ENCODE results near the gene KIAA0825.

The KIAA0825 gene

DNA sequence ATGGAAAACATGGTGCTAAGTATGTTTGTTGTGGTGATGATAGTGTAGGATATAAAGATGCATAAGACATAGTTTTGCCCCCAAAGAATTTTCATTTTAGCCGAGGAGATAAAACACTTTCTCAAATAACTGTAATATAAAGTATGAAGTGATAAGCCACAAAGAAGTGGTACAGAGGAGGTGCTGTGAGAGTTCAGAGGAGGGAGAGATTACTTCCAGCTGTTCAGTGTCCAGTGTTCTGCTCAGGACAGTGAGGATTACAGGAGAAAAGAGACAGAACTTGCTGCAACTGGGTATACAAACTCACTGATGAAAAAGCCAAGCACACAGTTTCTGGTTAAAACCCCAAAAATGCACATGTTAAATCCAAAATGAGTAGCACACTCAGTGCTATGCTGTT, 309.3 kb downstream of the KIAA0825 start:
- no peak for DNase-seq

- no peak for DNase-seq
Observed at GRCh38 chr5:94308442-94308841, 310.0 kb downstream of the KIAA0825 start.

DNA sequence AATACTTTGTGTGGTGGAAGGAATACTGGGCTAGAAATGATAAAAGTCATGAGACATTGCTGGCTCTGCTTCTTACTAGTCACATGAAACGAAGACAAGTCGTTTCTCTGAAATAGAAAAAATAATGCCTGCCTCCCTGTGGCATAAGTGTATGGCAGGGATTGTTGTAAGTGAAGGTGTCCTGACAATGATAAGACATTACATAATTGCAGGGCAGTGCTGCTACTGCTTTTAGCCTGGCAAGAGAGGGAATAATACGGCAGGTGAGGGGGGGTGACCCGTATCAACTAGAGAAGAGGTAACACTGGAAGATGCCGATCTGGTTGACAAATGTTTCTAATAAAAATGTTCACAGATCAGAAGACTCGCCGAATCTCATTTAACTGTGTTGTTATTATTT, 314.3 kb downstream of the KIAA0825 start:
- DNase-seq: no peak

- DNase-seq: no peak
Observed at GRCh38 chr5:94288937-94289336, 329.5 kb downstream of the KIAA0825 start.

GRCh38 chr5:94285984-94286383, 332.4 kb downstream of the KIAA0825 start:
- no peak for DNase-seq

GRCh38 chr5:94283093-94283492, 335.3 kb downstream of the KIAA0825 start:
- no peak for DNase-seq

DNA sequence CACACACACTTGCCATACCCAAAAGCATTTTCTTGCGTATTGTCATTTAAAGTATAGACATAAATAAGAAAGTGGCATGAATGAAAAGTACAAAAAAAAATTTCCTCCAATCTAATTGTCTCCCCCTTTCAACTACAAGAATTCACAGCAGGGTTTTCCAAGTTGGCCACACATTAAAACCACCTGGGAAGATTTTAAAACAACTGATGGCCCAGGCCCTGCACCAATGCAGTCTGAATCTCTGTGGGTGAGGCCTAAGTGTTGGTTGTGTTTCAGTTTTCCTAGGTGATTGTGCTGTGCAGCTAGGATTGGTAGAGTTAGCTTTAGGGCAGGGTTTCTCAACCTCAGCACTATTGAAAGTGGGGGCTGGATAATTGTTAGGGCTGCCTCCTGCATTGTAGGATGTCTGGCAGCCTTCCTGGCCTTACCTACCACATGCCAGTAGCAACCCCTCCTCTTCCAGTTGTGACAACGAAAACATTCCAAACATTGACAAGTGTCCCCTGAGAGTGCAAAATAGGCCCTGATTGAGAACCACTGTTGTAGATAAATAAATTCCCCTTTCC, 337.1 kb downstream of the KIAA0825 start:
- DNase-seq: no peak

GRCh38 chr5:94276751-94277150, 341.7 kb downstream of the KIAA0825 start:
- DNase-seq: no peak

DNA sequence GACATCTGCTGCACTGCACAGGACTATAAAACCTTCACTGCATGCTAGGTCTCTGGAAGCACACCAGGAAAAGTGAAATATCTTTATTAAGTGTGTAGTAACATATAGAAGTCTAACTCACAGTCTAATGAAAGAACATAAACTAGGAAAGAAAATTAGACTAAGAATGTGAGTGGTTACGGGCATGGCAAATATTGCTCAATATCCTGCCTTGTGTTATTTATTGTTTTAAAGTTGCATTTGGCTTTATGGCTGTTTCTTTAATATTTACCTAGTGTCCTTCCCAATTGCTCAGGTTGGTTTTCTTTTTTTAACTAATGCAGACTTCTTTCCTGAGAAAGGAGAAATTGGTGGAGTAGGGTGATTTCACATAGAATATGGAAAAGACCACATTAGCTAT, 342.4 kb downstream of the KIAA0825 start:
- DNase-seq: no peak

DNA sequence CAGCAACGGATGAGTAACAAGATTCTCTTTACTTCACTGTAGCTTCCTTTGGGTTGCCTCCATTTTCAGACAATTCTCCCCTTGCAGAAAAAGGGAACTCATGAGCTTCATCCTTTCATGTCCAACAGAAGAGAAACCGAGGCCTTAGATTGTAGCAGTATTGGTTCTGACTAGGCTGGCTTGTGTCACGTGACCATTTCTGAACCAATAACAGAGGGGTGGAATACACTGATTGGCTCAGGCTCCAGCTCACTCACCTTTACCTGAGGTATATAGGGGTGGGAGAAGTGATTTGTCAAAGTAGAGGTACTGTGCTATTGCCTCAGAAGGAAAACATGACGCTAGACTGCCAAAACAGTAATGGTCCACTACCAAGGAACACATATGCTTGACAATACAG, 343.7 kb downstream of the KIAA0825 start:
- no peak for DNase-seq

GRCh38 chr5:94268226-94268625, 350.2 kb downstream of the KIAA0825 start:
- DNase-seq: no peak

- DNase-seq: no peak
Observed at GRCh38 chr5:94267350-94267899, 351.0 kb downstream of the KIAA0825 start.

DNA sequence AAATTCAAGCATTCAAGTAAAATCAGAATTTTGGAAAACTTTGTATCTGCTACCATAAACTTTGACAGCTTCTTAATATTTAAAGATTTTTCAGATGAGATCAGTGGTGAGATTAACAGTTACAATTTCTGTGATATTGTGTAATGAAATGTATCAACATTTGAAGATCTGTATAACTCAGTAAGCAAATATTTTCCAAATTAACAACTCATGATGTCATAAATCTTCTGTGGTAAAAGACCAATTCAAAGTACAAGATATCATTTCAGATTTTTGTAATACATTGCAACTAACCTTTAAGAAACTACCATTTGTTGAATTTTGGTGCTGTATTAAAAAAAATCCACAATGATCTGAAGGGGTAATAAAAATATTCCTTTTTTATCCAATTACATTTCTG, 352.2 kb downstream of the KIAA0825 start:
- no peak for DNase-seq

DNA sequence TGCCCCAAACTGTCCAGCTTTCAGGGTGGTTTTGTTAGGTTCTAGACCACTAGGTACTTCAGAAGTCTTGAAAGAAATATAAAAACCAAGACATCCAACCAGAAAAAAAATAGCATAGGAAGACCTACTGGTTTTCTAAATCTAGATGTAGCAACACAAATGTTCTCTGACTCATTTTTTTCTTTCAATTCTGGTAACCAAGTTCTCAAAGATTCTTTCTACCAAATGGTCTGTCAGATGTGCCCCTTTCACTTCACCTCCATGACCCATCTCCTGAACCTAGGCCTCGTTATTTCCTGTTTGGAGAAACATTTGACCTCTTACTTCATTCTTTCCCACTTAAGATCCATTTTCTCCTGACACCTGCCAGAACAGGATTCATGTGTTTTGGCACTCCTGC, 355.3 kb downstream of the KIAA0825 start:
- no peak for DNase-seq

DNA sequence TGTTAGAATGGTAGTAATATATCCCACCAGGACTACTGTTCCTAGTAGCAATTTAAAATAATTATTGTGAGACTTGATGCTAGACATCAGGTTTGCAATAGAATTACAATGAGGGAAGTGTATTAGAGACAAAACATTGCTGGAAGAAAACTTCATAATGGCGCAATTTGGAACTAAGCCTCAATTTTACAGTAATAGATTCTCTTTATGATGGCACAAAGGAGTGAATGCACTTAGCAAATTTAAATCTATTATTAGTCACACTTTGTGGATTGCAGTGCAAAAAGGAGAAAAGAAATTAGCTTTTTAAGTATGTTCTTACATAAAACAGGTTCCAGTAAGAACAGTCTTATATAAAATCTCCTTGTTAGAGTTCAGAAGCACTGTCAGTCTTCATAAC, 358.3 kb downstream of the KIAA0825 start:
- DNase-seq: no peak

GRCh38 chr5:94254214-94254613, 364.2 kb downstream of the KIAA0825 start:
- DNase-seq: no peak

- no peak for DNase-seq
Observed at GRCh38 chr5:94250985-94251384, 367.4 kb downstream of the KIAA0825 start.

- DNase-seq: no peak
Observed at GRCh38 chr5:94249430-94249829, 369.0 kb downstream of the KIAA0825 start.

DNA sequence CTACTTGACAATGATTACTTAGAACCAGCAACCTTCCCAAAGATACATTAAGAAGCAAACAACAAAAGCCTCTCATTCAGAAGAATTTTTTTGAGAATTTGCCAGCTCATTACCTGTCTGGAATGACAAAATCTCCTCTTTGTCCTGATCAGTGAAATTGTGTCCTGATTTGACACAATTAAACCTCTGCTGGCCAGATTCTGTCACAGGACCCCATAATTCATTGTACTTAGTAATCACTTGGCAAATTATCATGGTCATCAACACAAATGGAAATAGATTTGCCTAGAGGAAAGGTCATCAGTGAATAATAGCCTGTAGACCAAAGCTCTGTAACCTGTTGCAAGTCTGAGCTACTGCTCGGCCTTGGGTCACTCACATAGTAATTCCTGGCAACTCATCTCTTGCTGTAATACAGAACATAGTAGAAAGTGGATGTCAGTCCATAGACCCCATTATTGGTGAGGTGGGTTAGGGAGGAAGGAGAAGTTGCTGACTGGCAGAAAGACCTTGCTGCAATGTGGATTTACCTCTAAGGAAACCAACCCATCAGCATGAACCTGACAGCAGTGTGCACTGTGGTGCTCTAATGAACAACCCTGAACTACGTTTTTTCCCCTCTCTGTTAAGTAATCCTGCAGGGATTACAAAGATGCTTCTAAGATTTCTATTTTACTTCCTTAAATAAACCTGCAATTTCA, 370.1 kb downstream of the KIAA0825 start:
- no peak for DNase-seq

DNA sequence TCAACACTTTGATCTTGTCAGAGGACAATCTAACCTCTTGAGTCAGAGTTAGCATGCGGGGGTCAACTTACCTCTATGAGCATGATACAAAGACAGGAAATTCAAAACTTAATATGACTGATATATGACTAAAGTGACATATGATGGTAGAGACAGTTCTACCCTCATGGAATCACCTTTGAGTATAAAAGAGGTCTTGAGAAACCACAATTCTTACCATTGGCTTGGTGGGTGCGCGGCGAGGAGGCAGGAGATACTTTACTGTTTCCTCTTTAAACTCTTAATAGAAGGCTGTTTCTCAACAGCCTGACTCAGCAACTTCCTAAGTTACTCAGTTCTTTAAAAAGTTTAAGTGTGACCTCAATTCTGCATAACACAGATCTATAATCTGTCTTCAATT, 372.8 kb downstream of the KIAA0825 start:
- no peak for DNase-seq

- no peak for DNase-seq
Observed at GRCh38 chr5:94244921-94245320, 373.5 kb downstream of the KIAA0825 start.

DNA sequence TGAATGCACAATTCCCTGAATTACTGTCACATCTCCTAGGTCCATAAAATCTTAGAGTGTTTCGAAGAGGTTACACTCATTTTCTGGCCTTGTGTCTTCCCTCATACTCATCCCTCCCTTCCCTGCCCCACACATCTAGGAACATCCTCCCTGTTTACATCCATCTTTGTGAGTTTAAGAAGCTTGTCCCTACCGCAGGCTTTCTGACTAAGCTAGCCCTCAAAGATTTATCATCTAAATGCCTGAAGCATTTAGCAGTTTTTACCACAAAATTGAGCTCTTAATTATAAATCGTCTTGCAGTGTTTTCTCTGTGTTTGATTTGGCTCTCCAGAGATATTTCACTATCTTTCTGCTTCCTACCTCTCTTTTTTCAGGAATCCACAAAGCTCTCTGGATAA, 374.8 kb downstream of the KIAA0825 start:
- DNase-seq: no peak

- no peak for DNase-seq
Observed at GRCh38 chr5:94240993-94241651, 377.3 kb downstream of the KIAA0825 start.

- DNase-seq: no peak
Observed at GRCh38 chr5:94240596-94240992, 377.8 kb downstream of the KIAA0825 start.

All from COR-L47 (cell line).